ENCODE measurements around the gene DAP. TPM values are rescaled to one million over a fixed set of nuclear protein-coding genes. Genes with fewer than 3 reads are reported as not detected.

DAP gene
- total RNA-seq, 4 donors from 2014 or later, result 66.1 to 130 (median 106) TPM

GRCh38 chr5:10747678-10748622 is 13.1 kb downstream of the DAP start:
- Histone ChIP-seq H3K27ac (no peak overlapping the region), H3K27me3 (no peaks in the 10 kb centered on the region), H3K9me3 (no peaks in the 10 kb centered on the region), H3K36me3 (peaks cover 0 to 6% of the 10 kb centered on the region in 2 donors), H3K4me3 (replicated peaks in 1 of 3) (no peak overlapping the region), H3K4me1 (peaks cover 3 to 27% of the 10 kb centered on the region in 2 donors)
- 89 to 91% methylated on average over 9 of the region's 9 CpGs for WGBS, 2 donors
- intact Hi-C loops (cut with DNase I), result no loop called here
- DNase-seq, result no peak
- TF ChIP-seq CTCF (IDR thresholded peaks at IDR 0.05), result no peak
- no peak for TF ChIP-seq POLR2A (IDR thresholded peaks at IDR 0.05)

GRCh38 chr5:10746711-10747110 is 14.3 kb downstream of the DAP start:
- peak; percentile 30 to 48 for DNase-seq

GRCh38 chr5:10745133-10745532 is 15.9 kb downstream of the DAP start:
- 77 to 83% methylated on average over 5 of the region's 5 CpGs for WGBS, 2 donors

More at GRCh38 chr5:10746711-10747110, 14.3 kb downstream of the DAP start:
- H3K27ac ChIP-seq, result peak overlapping the region in 2 of 3 donors; percentile 20 to 50
- peaks cover 0 to 6% of the 10 kb centered on the region in 2 donors for H3K36me3 ChIP-seq
- H3K4me3 ChIP-seq (replicated peaks in 1 of 3), result no peak overlapping the region
- TF ChIP-seq CTCF (IDR thresholded peaks at IDR 0.05) (no peak), POLR2A (IDR thresholded peaks at IDR 0.05) (no peak)
- no peaks in the 10 kb centered on the region for H3K9me3 ChIP-seq
- no peaks in the 10 kb centered on the region for H3K27me3 ChIP-seq
- WGBS, 2 donors, result 78 to 80% methylated on average over 6 of the region's 6 CpGs
- intact Hi-C loops (cut with DNase I), result no loop called here
- H3K4me1 ChIP-seq, result peaks cover 3 to 27% of the 10 kb centered on the region in 2 donors

GRCh38 chr5:10744681-10745080 is 16.4 kb downstream of the DAP start:
- no peak overlapping the region for H3K27ac ChIP-seq
- H3K36me3 ChIP-seq, result peaks cover 0 to 6% of the 10 kb centered on the region in 2 donors
- no peak overlapping the region for H3K4me3 ChIP-seq (replicated peaks in 1 of 3)
- TF ChIP-seq CTCF (IDR thresholded peaks at IDR 0.05) (no peak), POLR2A (IDR thresholded peaks at IDR 0.05) (no peak)
- intact Hi-C loops (cut with DNase I), result no loop called here
- no peaks in the 10 kb centered on the region for H3K27me3 ChIP-seq
- 92 to 94% methylated on average over 8 of the region's 8 CpGs for WGBS, 2 donors
- peaks cover 3 to 27% of the 10 kb centered on the region in 2 donors for H3K4me1 ChIP-seq
- DNase-seq, result no peak
- H3K9me3 ChIP-seq, result no peaks in the 10 kb centered on the region

More at GRCh38 chr5:10745133-10745532, 15.9 kb downstream of the DAP start:
- no peak overlapping the region for H3K27ac ChIP-seq
- H3K4me3 ChIP-seq (replicated peaks in 1 of 3), result no peak overlapping the region
- no peaks in the 10 kb centered on the region for H3K27me3 ChIP-seq
- no peaks in the 10 kb centered on the region for H3K9me3 ChIP-seq
- intact Hi-C loops (cut with DNase I), result no loop called here
- DNase-seq, result no peak
- peaks cover 0 to 6% of the 10 kb centered on the region in 2 donors for H3K36me3 ChIP-seq
- TF ChIP-seq CTCF (IDR thresholded peaks at IDR 0.05) (no peak), POLR2A (IDR thresholded peaks at IDR 0.05) (no peak)
- peaks cover 3 to 27% of the 10 kb centered on the region in 2 donors for H3K4me1 ChIP-seq

- no peaks in the 10 kb centered on the region for H3K27me3 ChIP-seq
- H3K36me3 ChIP-seq, result peaks cover 0 to 6% of the 10 kb centered on the region in 2 donors
- DNase-seq, result no peak
- H3K9me3 ChIP-seq, result no peaks in the 10 kb centered on the region
- no peak overlapping the region for H3K27ac ChIP-seq
- intact Hi-C loops (cut with DNase I), result no loop called here
- TF ChIP-seq POLR2A (IDR thresholded peaks at IDR 0.05) (no peak), CTCF (IDR thresholded peaks at IDR 0.05) (no peak)
- H3K4me1 ChIP-seq, result peaks cover 3 to 27% of the 10 kb centered on the region in 2 donors
- no peak overlapping the region for H3K4me3 ChIP-seq (replicated peaks in 1 of 3)
These were observed 17.1 kb downstream of the DAP start for GRCh38 chr5:10743951-10744350.

Measured in thyroid gland (tissue), 4 donors.